ENCODE data around the gene LILRB4.
"Not testable (repeated sequence)": the region's sequence is repeated elsewhere in the genome, so short reads cannot be mapped to it uniquely, and the experiment has no call there.

LILRB4 gene

GRCh38 chr19:54650108-54650655 lies 12.6 kb upstream of the LILRB4 start:
- DNase-seq (ENCODE audit: low read depth) = no peak

- no peak for DNase-seq (ENCODE audit: low read depth)
These were observed 9.5 kb upstream of the LILRB4 start for GRCh38 chr19:54653181-54653809.

GRCh38 chr19:54654447-54655321 lies 8.1 kb upstream of the LILRB4 start:
- DNase-seq (ENCODE audit: low read depth) = no peak

GRCh38 chr19:54659300-54659699 lies 3.5 kb upstream of the LILRB4 start:
- no peak for DNase-seq (ENCODE audit: low read depth)

- no peak for DNase-seq (ENCODE audit: low read depth)
These were observed 2.5 kb upstream of the LILRB4 start for GRCh38 chr19:54660306-54660705.

GRCh38 chr19:54660964-54661363 lies 1.8 kb upstream of the LILRB4 start:
- no peak for DNase-seq (ENCODE audit: low read depth)

- no peak for DNase-seq (ENCODE audit: low read depth)
These were observed 821 bp upstream of the LILRB4 start for GRCh38 chr19:54661846-54662481.

- no peak for DNase-seq (ENCODE audit: low read depth)
These were observed 2.7 kb downstream of the LILRB4 start for GRCh38 chr19:54665530-54665929.

GRCh38 chr19:54667217-54667616 lies 4.4 kb downstream of the LILRB4 start:
- no peak for DNase-seq (ENCODE audit: low read depth)

GRCh38 chr19:54668353-54668752 lies 5.6 kb downstream of the LILRB4 start:
- no peak for DNase-seq (ENCODE audit: low read depth)

GRCh38 chr19:54670576-54671357 lies 8.0 kb downstream of the LILRB4 start:
- DNase-seq (ENCODE audit: low read depth) = no peak

GRCh38 chr19:54673222-54673621 lies 10.4 kb downstream of the LILRB4 start:
- DNase-seq (ENCODE audit: low read depth) = no peak

GRCh38 chr19:54674021-54674617 lies 11.3 kb downstream of the LILRB4 start:
- no peak for DNase-seq (ENCODE audit: low read depth)

- DNase-seq (ENCODE audit: low read depth) = not testable (repeated sequence)
These were observed 13.5 kb downstream of the LILRB4 start for GRCh38 chr19:54676210-54676834.

GRCh38 chr19:54677217-54677616 lies 14.4 kb downstream of the LILRB4 start:
- no peak for DNase-seq (ENCODE audit: low read depth)

- DNase-seq (ENCODE audit: low read depth) = not testable (repeated sequence)
These were observed 18.8 kb downstream of the LILRB4 start for GRCh38 chr19:54681596-54681995.

GRCh38 chr19:54682306-54682856 lies 19.6 kb downstream of the LILRB4 start:
- DNase-seq (ENCODE audit: low read depth) = no peak

GRCh38 chr19:54684527-54684926 lies 21.7 kb downstream of the LILRB4 start:
- DNase-seq (ENCODE audit: low read depth) = no peak

- DNase-seq (ENCODE audit: low read depth) = no peak
These were observed 29.0 kb downstream of the LILRB4 start for GRCh38 chr19:54691582-54692297.

GRCh38 chr19:54692298-54692615 lies 29.5 kb downstream of the LILRB4 start:
- no peak for DNase-seq (ENCODE audit: low read depth)
